HEK293 (cell line): ENCODE results near the gene MGAT4A.

Experiments used
- BCL11B ChIP-seq: fragments of 450-650 bp; formaldehyde crosslinking; IDR thresholded peaks from 2 replicates; pipeline ENCODE4 v1.5.1; 2016; ENCODE audit warnings: low read depth, missing biosample characterization, missing genetic modification characterization
- KLF9 ChIP-seq: fragments of 450-650 bp; formaldehyde crosslinking; IDR thresholded peaks from 2 replicates; pipeline ENCODE4 v1.5.1; 2016; ENCODE audit warnings: missing biosample characterization, missing genetic modification characterization, low read depth
- MZF1 ChIP-seq: fragments of 450-650 bp; formaldehyde crosslinking; IDR thresholded peaks from 2 replicates; pipeline ENCODE4 v1.5.1; 2017; ENCODE audit warnings: missing biosample characterization, missing genetic modification characterization, borderline replicate concordance
- REST ChIP-seq: fragments of 450-650 bp; formaldehyde crosslinking; IDR thresholded peaks from 2 replicates; pipeline ENCODE4 v1.5.1; 2016; ENCODE audit warnings: missing biosample characterization, missing genetic modification characterization
- TCF7L2 ChIP-seq: IDR thresholded peaks from 2 replicates; pipeline ENCODE4 v1.6.1; 2011; ENCODE audit warnings: low read depth, mild to moderate bottlenecking, inconsistent platforms, low read length, moderate library complexity, borderline replicate concordance
- TRIM28 ChIP-seq: IDR thresholded peaks from 2 replicates; pipeline ENCODE4 v1.6.1; 2011; ENCODE audit warnings: low read length, control low read depth, borderline replicate concordance
- ZBTB21 ChIP-seq: fragments of 450-650 bp; formaldehyde crosslinking; IDR thresholded peaks from 2 replicates; pipeline ENCODE4 v1.5.1; 2017; ENCODE audit warnings: missing biosample characterization, missing genetic modification characterization
- ZBTB48 ChIP-seq: fragments of 450-650 bp; formaldehyde crosslinking; IDR thresholded peaks from 2 replicates; pipeline ENCODE4 v1.5.1; 2016; ENCODE audit warnings: missing biosample characterization, missing genetic modification characterization
- ZFP37 ChIP-seq: fragments of 450-650 bp; formaldehyde crosslinking; IDR thresholded peaks from 2 replicates; pipeline ENCODE4 v1.5.1; 2016; ENCODE audit warnings: missing biosample characterization, missing genetic modification characterization
- ZIC2 ChIP-seq: fragments of 450-650 bp; formaldehyde crosslinking; IDR thresholded peaks from 2 replicates; pipeline ENCODE4 v1.5.1; 2016; ENCODE audit warnings: missing biosample characterization, missing genetic modification characterization
- ZNF155 ChIP-seq: fragments of 450-650 bp; formaldehyde crosslinking; IDR thresholded peaks from 2 replicates; pipeline ENCODE4 v1.5.1; 2016; ENCODE audit warnings: missing biosample characterization, missing genetic modification characterization
- ZNF16 ChIP-seq: fragments of 450-650 bp; formaldehyde crosslinking; IDR thresholded peaks from 2 replicates; pipeline ENCODE4 v1.5.1; 2016; ENCODE audit warnings: low read depth, missing biosample characterization, missing genetic modification characterization
- ZNF202 ChIP-seq: fragments of 450-650 bp; formaldehyde crosslinking; IDR thresholded peaks from 2 replicates; pipeline ENCODE4 v1.5.1; 2016; ENCODE audit warnings: missing biosample characterization, missing genetic modification characterization, borderline replicate concordance
- ZNF211 ChIP-seq: fragments of 450-650 bp; formaldehyde crosslinking; IDR thresholded peaks from 2 replicates; pipeline ENCODE4 v1.5.1; 2016; ENCODE audit warnings: low read depth, missing biosample characterization, missing genetic modification characterization
- ZNF292 ChIP-seq: fragments of 450-650 bp; formaldehyde crosslinking; IDR thresholded peaks from 2 replicates; pipeline ENCODE4 v1.5.1; 2016; ENCODE audit warnings: low read depth, missing biosample characterization, missing genetic modification characterization, borderline replicate concordance
- ZNF302 ChIP-seq: fragments of 450-650 bp; formaldehyde crosslinking; IDR thresholded peaks from 2 replicates; pipeline ENCODE4 v1.5.1; 2016; ENCODE audit warnings: missing biosample characterization, missing genetic modification characterization, low read depth
- ZNF37A ChIP-seq: fragments of 450-650 bp; IDR thresholded peaks from 2 replicates; pipeline ENCODE4 v1.5.1; 2018; ENCODE audit warnings: missing biosample characterization, missing genetic modification characterization
- ZNF391 ChIP-seq: fragments of 450-650 bp; formaldehyde crosslinking; IDR thresholded peaks from 2 replicates; pipeline ENCODE4 v1.5.1; 2016; ENCODE audit warnings: low read depth, missing biosample characterization, missing genetic modification characterization, borderline replicate concordance
- ZNF514 ChIP-seq: fragments of 450-650 bp; formaldehyde crosslinking; IDR thresholded peaks from 2 replicates; pipeline ENCODE4 v1.5.1; 2016; ENCODE audit warnings: missing biosample characterization, missing genetic modification characterization
- ZNF571 ChIP-seq: fragments of 450-650 bp; formaldehyde crosslinking; IDR thresholded peaks from 2 replicates; pipeline ENCODE4 v1.5.0; 2017; ENCODE audit warnings: missing biosample characterization, missing genetic modification characterization
- ZNF585B ChIP-seq: fragments of 450-650 bp; formaldehyde crosslinking; IDR thresholded peaks from 2 replicates; pipeline ENCODE4 v1.5.1; 2016; ENCODE audit warnings: missing biosample characterization, missing genetic modification characterization
- ZNF677 ChIP-seq: fragments of 450-650 bp; IDR thresholded peaks from 2 replicates; pipeline ENCODE4 v1.5.0; 2018; ENCODE audit warnings: missing biosample characterization, mild to moderate bottlenecking, missing genetic modification characterization, moderate library complexity
- ZNF791 ChIP-seq: fragments of 450-650 bp; formaldehyde crosslinking; IDR thresholded peaks from 2 replicates; pipeline ENCODE4 v1.5.1; 2016; ENCODE audit warnings: missing biosample characterization, missing genetic modification characterization
- ZXDB ChIP-seq: fragments of 450-650 bp; formaldehyde crosslinking; IDR thresholded peaks from 2 replicates; pipeline ENCODE4 v1.5.1; 2016; ENCODE audit warnings: missing biosample characterization, missing genetic modification characterization
- TF ChIP-seq, protein P1 (sequence below): fragments of 450-650 bp; formaldehyde crosslinking; IDR thresholded peaks from 2 replicates; pipeline ENCODE4 v1.5.1; 2016; ENCODE audit warnings: missing biosample characterization, missing genetic modification characterization
- TF ChIP-seq, protein P2 (sequence below): sonication (generic); formaldehyde crosslinking; IDR thresholded peaks from 2 replicates; pipeline ENCODE4 v1.8.1; 2022; ENCODE audit warnings: mild to moderate bottlenecking, moderate library complexity, missing genetic modification reagents
- TF ChIP-seq, protein P3 (sequence below): fragments of 450-650 bp; formaldehyde crosslinking; IDR thresholded peaks from 2 replicates; pipeline ENCODE4 v1.5.1; 2016; ENCODE audit warnings: missing biosample characterization, missing genetic modification characterization
- TF ChIP-seq, protein P4 (sequence below): fragments of 450-650 bp; formaldehyde crosslinking; IDR thresholded peaks from 2 replicates; pipeline ENCODE4 v1.5.1; 2016; ENCODE audit warnings: missing biosample characterization, missing genetic modification characterization
- TF ChIP-seq, protein P5 (sequence below): fragments of 450-650 bp; formaldehyde crosslinking; IDR thresholded peaks from 2 replicates; pipeline ENCODE4 v1.5.1; 2016; ENCODE audit warnings: missing biosample characterization, missing genetic modification characterization

Gene MGAT4A

GRCh38 chr2:98608116-98608961 is 122.6 kb downstream of the MGAT4A start, which contains the start of the genes COA5 and UNC50 (continued):
- TF ChIP-seq TCF7L2 (no peak), REST (tag by site-specific recombination) (no peak), ZNF571 (tag by site-specific recombination) (no peak), BCL11B (peak; percentile 54; the same call in 1 of the 2 replicates), ZNF202 (no peak), ZNF292 (tag by site-specific recombination) (no peak), ZNF791 (no peak), ZNF211 (no peak), ZNF585B (tag by site-specific recombination) (no peak), ZNF391 (tag by site-specific recombination) (no peak; the same call in 1 of the 2 replicates), ZIC2 (tag by site-specific recombination) (0 out of 2 replicates have a peak, but pooled peaks have one; percentile 27), KLF9 (tag by site-specific recombination) (no peak), ZNF37A (tag by site-specific recombination) (no peak), ZBTB21 (tag by site-specific recombination) (peak; percentile 58; the same call in 1 of the 2 replicates), ZNF514 (no peak), ZNF677 (tag by site-specific recombination) (0 out of 2 replicates have a peak, but pooled peaks have one; percentile 10), ZNF16 (tag by site-specific recombination) (no peak), ZXDB (tag by site-specific recombination) (peak; percentile 88), ZNF155 (tag by site-specific recombination) (no peak), ZBTB48 (tag by site-specific recombination) (peak; percentile 68; the same call in 1 of the 2 replicates), ZFP37 (tag by site-specific recombination) (0 out of 2 replicates have a peak, but pooled peaks have one; percentile 20), TRIM28 (no peak; the same call in 1 of the 2 replicates), MZF1 (tag by site-specific recombination) (no peak), ZNF302 (tag by site-specific recombination) (no peak)
- TF ChIP-seq, protein P1, sequence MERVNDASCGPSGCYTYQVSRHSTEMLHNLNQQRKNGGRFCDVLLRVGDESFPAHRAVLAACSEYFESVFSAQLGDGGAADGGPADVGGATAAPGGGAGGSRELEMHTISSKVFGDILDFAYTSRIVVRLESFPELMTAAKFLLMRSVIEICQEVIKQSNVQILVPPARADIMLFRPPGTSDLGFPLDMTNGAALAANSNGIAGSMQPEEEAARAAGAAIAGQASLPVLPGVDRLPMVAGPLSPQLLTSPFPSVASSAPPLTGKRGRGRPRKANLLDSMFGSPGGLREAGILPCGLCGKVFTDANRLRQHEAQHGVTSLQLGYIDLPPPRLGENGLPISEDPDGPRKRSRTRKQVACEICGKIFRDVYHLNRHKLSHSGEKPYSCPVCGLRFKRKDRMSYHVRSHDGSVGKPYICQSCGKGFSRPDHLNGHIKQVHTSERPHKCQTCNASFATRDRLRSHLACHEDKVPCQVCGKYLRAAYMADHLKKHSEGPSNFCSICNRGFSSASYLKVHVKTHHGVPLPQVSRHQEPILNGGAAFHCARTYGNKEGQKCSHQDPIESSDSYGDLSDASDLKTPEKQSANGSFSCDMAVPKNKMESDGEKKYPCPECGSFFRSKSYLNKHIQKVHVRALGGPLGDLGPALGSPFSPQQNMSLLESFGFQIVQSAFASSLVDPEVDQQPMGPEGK (tag by site-specific recombination), result peak; percentile 88
- TF ChIP-seq, protein P2, sequence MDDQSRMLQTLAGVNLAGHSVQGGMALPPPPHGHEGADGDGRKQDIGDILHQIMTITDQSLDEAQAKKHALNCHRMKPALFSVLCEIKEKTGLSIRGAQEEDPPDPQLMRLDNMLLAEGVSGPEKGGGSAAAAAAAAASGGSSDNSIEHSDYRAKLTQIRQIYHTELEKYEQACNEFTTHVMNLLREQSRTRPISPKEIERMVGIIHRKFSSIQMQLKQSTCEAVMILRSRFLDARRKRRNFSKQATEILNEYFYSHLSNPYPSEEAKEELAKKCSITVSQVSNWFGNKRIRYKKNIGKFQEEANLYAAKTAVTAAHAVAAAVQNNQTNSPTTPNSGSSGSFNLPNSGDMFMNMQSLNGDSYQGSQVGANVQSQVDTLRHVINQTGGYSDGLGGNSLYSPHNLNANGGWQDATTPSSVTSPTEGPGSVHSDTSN (CRISPR knock-in tag), result no peak
- TF ChIP-seq, protein P3, sequence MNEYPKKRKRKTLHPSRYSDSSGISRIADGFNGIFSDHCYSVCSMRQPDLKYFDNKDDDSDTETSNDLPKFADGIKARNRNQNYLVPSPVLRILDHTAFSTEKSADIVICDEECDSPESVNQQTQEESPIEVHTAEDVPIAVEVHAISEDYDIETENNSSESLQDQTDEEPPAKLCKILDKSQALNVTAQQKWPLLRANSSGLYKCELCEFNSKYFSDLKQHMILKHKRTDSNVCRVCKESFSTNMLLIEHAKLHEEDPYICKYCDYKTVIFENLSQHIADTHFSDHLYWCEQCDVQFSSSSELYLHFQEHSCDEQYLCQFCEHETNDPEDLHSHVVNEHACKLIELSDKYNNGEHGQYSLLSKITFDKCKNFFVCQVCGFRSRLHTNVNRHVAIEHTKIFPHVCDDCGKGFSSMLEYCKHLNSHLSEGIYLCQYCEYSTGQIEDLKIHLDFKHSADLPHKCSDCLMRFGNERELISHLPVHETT, result no peak
- TF ChIP-seq, protein P4, sequence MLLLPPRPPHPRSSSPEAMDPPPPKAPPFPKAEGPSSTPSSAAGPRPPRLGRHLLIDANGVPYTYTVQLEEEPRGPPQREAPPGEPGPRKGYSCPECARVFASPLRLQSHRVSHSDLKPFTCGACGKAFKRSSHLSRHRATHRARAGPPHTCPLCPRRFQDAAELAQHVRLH (tag by site-specific recombination), result 0 out of 2 replicates have a peak, but pooled peaks have one; percentile 56
- TF ChIP-seq, protein P5, sequence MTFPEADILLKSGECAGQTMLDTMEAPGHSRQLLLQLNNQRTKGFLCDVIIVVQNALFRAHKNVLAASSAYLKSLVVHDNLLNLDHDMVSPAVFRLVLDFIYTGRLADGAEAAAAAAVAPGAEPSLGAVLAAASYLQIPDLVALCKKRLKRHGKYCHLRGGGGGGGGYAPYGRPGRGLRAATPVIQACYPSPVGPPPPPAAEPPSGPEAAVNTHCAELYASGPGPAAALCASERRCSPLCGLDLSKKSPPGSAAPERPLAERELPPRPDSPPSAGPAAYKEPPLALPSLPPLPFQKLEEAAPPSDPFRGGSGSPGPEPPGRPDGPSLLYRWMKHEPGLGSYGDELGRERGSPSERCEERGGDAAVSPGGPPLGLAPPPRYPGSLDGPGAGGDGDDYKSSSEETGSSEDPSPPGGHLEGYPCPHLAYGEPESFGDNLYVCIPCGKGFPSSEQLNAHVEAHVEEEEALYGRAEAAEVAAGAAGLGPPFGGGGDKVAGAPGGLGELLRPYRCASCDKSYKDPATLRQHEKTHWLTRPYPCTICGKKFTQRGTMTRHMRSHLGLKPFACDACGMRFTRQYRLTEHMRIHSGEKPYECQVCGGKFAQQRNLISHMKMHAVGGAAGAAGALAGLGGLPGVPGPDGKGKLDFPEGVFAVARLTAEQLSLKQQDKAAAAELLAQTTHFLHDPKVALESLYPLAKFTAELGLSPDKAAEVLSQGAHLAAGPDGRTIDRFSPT (tag by site-specific recombination), result no peak
